Heart right ventricle (tissue), 16 donors: Measurements from ENCODE around the gene ACHE. TPM values are rescaled to one million over a fixed set of nuclear protein-coding genes. Genes with fewer than 3 reads are reported as not detected.
A peak's percentile ranks its signal among the peaks of the same experiment; 100 is the strongest.

ENCODE experiments used
- ATAC-seq, 8 donors: fragments of 200-7000 bp; cut with Tn5 transposase; one replicate each; pipeline ENCODE4 v1.9.1; 2020; ENCODE audit warnings: mild to moderate bottlenecking in 8 of 8, moderate library complexity in 8 of 8, moderate number of reproducible peaks in 1 of 8
- DNase-seq, 2 donors: peaks; one replicate each; pipeline ENCODE4 v3.0.0-alpha.2; 2020
- H3K27ac ChIP-seq, 10 donors: fragments of 200-600 bp; sonication (generic) in 2 of 10; one replicate each; pipeline versions ENCODE4 v1.5.0 to v1.8.0; 2020 to 2022; ENCODE audit warnings: mild to moderate bottlenecking in 3 of 10
- H3K27me3 ChIP-seq, 7 donors: fragments of 200-600 bp; one replicate each; pipeline ENCODE4 v1.8.0; 2021 to 2022; ENCODE audit warnings: mild to moderate bottlenecking in 2 of 7
- H3K36me3 ChIP-seq, 9 donors: fragments of 200-600 bp; sonication (generic) in 1 of 9; one replicate each; pipeline versions ENCODE4 v1.5.0 to v1.8.0; 2020 to 2022; ENCODE audit warnings: mild to moderate bottlenecking in 2 of 9
- H3K4me1 ChIP-seq, 9 donors: fragments of 200-600 bp; sonication (generic) in 1 of 9; one replicate each; pipeline versions ENCODE4 v1.5.0 to v1.8.0; 2020 to 2022; ENCODE audit warnings: mild to moderate bottlenecking in 4 of 9
- H3K4me3 ChIP-seq, 10 donors: fragments of 200-600 bp; sonication (generic) in 2 of 10; one replicate each; pipeline versions ENCODE4 v1.5.0 to v1.8.0; 2020 to 2022; ENCODE audit warnings: mild to moderate bottlenecking in 7 of 10, moderate library complexity in 2 of 10
- H3K9me3 ChIP-seq, 11 donors: fragments of 200-600 bp in 10 of 11; sonication (generic) in 2 of 11; one replicate each; pipeline versions ENCODE4 v1.5.0 to v1.8.0; 2013 to 2022; ENCODE audit warnings: mild to moderate bottlenecking in 2 of 11, control low read depth in 1 of 11, moderate library complexity in 1 of 11
- CTCF ChIP-seq, 9 donors: fragments of 200-600 bp; sonication (generic) in 2 of 9; IDR thresholded peaks; one replicate each; pipeline versions ENCODE4 v1.5.0 to v1.8.0; 2021 to 2022; ENCODE audit warnings: antibody characterized with exemption in 9 of 9, mild to moderate bottlenecking in 5 of 9, moderate library complexity in 1 of 9
- WGBS, 2 donors: extraction: QIAGEN DNeasy Blood & Tissue Kit; methylation state at CpG; one replicate each; pipeline ENCODE4 v1.1.7; 2013; ENCODE audit warnings: inconsistent platforms in 1 of 2; 5-methylcytosine and 5-hydroxymethylcytosine counted together
- intact Hi-C, 10 donors: fragments of 100-400 bp; cut with DNase I; formaldehyde crosslinking; loops; one replicate each; pipeline versions ENCODE4 v1.11.1 to v1.14.2; 2022
- polyA plus RNA-seq, 2 donors: library from polyadenylated mRNA; stranded (reverse); fragments of 200-250 nt; gene quantifications; one replicate each; pipeline ENCODE4 v1.2.3, GENCODE V29; 2013
- total RNA-seq, 10 donors: library from RNA; stranded (reverse); fragmentation: NEBNext Ultra II Directional in 3 of 10; extraction: Animal tissue kit (Norgen Biotek cat#: 25700) in 3 of 10; gene quantifications; one replicate each; pipeline versions ENCODE4 v1.2.1 to v1.2.4, GENCODE V29; 2021 to 2023
- donor health status: Arrhythmogenic right ventricular cardiomyopathy.
- donor health status: ischemic (EF 13 %, LVEDD 7.1; RV severe dilation, severe dysfunction).
- donor health status: healthy with polysubstance abuse.
- donor health status: DM: no; HTN: yes; CAD: no.
- donor health status: DM: no; HTN: no; CAD: no.
- donor health status: ischemic (EF 25% LVEDD 6.9; RV normal size, moderate dysfunction).
- donor health status: ischemic (EF 25% LVEDD 5.7; RV mildly dilated, moderate dysfunction).
- donor health status: healthy.
- donor health status: DM: yes; HTN: yes; CAD: no.
- donor health status: Ischemic cardiomyopathy.
- donor health status: ischemic (EF 35%, LVEDD 5.7; RV mildly dilated, moderate dysfunction).
- donor health status: nonischemic (EF 11% LVEDD 7.7; RV severe dilation, severe dysfunction).
- donor health status: DM: yes; HTN: yes; CAD: no.
- donor health status: PGD.
- donor health status: ischemic (EF 29% LVEDD 5.4; RV normal size, mild dysfunction).
- donor health status: nonischemic (EF 23%, LVEDD 6.1; RV moderate dilation, normal function).

Gene ACHE
- total and polyA plus RNA-seq, 12 donors, result 0.27 to 1.1 (median 0.81) TPM

- Histone ChIP-seq H3K36me3 (peaks cover 0 to 57% (median under 1%) of the 10 kb centered on the region in 9 donors), H3K4me1 (peaks cover 7 to 50% (median 26%) of the 10 kb centered on the region in 9 donors), H3K27me3 (no peaks in the 10 kb centered on the region), H3K27ac (peak overlapping the region; percentile 85 to 99 (median 96)), H3K4me3 (peak overlapping the region in 7 of 10 donors; percentile 80 to 99 (median 92)), H3K9me3 (no peaks in the 10 kb centered on the region)
- 70 to 75% methylated on average over 46 of the region's 46 CpGs for WGBS, 2 donors
- intact Hi-C loops, result loop anchor here in 1 of 10 donors (10.0 kb wide), 1 partner anchor 391 kb away; the partner anchor contains the start of gene TSC22D4
- ATAC-seq, result peak; percentile 6 to 47 (median 19)
- peak; percentile 64 to 83 for DNase-seq
- TF ChIP-seq CTCF (IDR thresholded peaks at IDR 0.05), result no peak
Measured at GRCh38 chr7:100865938-100866728, 29.6 kb downstream of the ACHE start.

- Histone ChIP-seq H3K4me1 (peaks cover 7 to 50% (median 26%) of the 10 kb centered on the region in 9 donors), H3K27me3 (no peaks in the 10 kb centered on the region), H3K9me3 (no peaks in the 10 kb centered on the region), H3K36me3 (peaks cover 0 to 57% (median 4%) of the 10 kb centered on the region in 9 donors), H3K27ac (peak overlapping the region in 5 of 10 donors; percentile 10 to 99 (median 97)), H3K4me3 (peak overlapping the region in 1 of 10 donors; percentile 80)
- 84 to 92% methylated on average over 17 of the region's 17 CpGs for WGBS, 2 donors
- ATAC-seq, result peak in 1 of 8 donors; percentile 5
- intact Hi-C loops, result loop anchor here in 1 of 10 donors (10.0 kb wide), 1 partner anchor 391 kb away; the partner anchor contains the start of gene TSC22D4
- no peak for TF ChIP-seq CTCF (IDR thresholded peaks at IDR 0.05)
- no peak for DNase-seq
Measured at GRCh38 chr7:100865372-100865911, 30.2 kb downstream of the ACHE start.

GRCh38 chr7:100864263-100864845 lies 31.3 kb downstream of the ACHE start:
- Histone ChIP-seq H3K27ac (no peak overlapping the region), H3K36me3 (peaks cover 0 to 59% (median 6%) of the 10 kb centered on the region in 9 donors), H3K9me3 (no peaks in the 10 kb centered on the region), H3K4me3 (no peak overlapping the region), H3K27me3 (no peaks in the 10 kb centered on the region), H3K4me1 (peaks cover 7 to 49% (median 26%) of the 10 kb centered on the region in 9 donors)
- intact Hi-C loops, result loop anchor here in 1 of 10 donors (10.0 kb wide), 1 partner anchor 390 kb away; the partner anchor contains the start of gene TSC22D4
- no peak for TF ChIP-seq CTCF (IDR thresholded peaks at IDR 0.05)
- DNase-seq (no peak), ATAC-seq (no peak)
- 93 to 95% methylated on average over 12 of the region's 12 CpGs for WGBS, 2 donors

GRCh38 chr7:100863406-100863950 lies 32.2 kb downstream of the ACHE start:
- no peaks in the 10 kb centered on the region for H3K9me3 ChIP-seq
- DNase-seq (no peak), ATAC-seq (no peak)
- TF ChIP-seq CTCF (IDR thresholded peaks at IDR 0.05), result no peak
- H3K27me3 ChIP-seq, result no peaks in the 10 kb centered on the region
- peaks cover 7 to 41% (median 20%) of the 10 kb centered on the region in 9 donors for H3K4me1 ChIP-seq
- H3K4me3 ChIP-seq, result no peak overlapping the region
- intact Hi-C loops, result loop anchor here in 1 of 10 donors (10.0 kb wide), 1 partner anchor 389 kb away; the partner anchor contains the start of gene TSC22D4
- H3K36me3 ChIP-seq, result peaks cover 0 to 66% (median 6%) of the 10 kb centered on the region in 9 donors
- WGBS, 2 donors, result 35 to 44% methylated on average over 10 of the region's 10 CpGs
- H3K27ac ChIP-seq, result no peak overlapping the region
